ENCODE measurements around the gene ACO1. TPM values are rescaled to one million over a fixed set of nuclear protein-coding genes. Genes with fewer than 3 reads are reported as not detected.
"Not testable (repeated sequence)": the region's sequence is repeated elsewhere in the genome, so short reads cannot be mapped to it uniquely, and the experiment has no call there.

ACO1 gene
- total RNA-seq (2014; rRNA removed; shearing (Covaris generic)): 43.8 and 47.2 TPM in 2 replicates
- polyA plus RNA-seq (2015; cell fraction: cytosol; rRNA removed): 28.8 and 38.3 TPM in 2 replicates
- polyA plus RNA-seq (2015; cell fraction: nucleus; rRNA removed): 8.0 and 9.7 TPM in 2 replicates

GRCh38 chr9:32384364-32385151 is at the start of gene ACO1:
Gene ACO1 (plus strand): TSS chr9:32384643. CDS start chr9:32405507, 20,864 bp downstream.
- in situ Hi-C loops (cut with HindIII; ENCODE audit: low pct_unique_long_range_greater_than_20kb, low sequenced_read_pairs): no loop called here

GRCh38 chr9:32334916-32335895 is 49.2 kb upstream of the ACO1 start:
- DNase-seq (ENCODE audit: low read depth, low spot score): no peak
- in situ Hi-C loops (cut with HindIII; ENCODE audit: low pct_unique_long_range_greater_than_20kb, low sequenced_read_pairs): no loop called here

More at GRCh38 chr9:32384364-32385151, at the start of gene ACO1:
- DNase-seq (ENCODE audit: low read depth, low spot score): peak; percentile 68

- no peak for DNase-seq (ENCODE audit: low read depth, low spot score)
- in situ Hi-C loops (cut with HindIII; ENCODE audit: low pct_unique_long_range_greater_than_20kb, low sequenced_read_pairs): no loop called here
Measured at GRCh38 chr9:32339424-32339823, 45.0 kb upstream of the ACO1 start.

GRCh38 chr9:32340361-32340760 is 44.1 kb upstream of the ACO1 start:
- no peak for DNase-seq (ENCODE audit: low read depth, low spot score)
- in situ Hi-C loops (cut with HindIII; ENCODE audit: low pct_unique_long_range_greater_than_20kb, low sequenced_read_pairs): no loop called here

GRCh38 chr9:32344551-32345182 is 39.8 kb upstream of the ACO1 start:
- DNase-seq (ENCODE audit: low read depth, low spot score): no peak
- in situ Hi-C loops (cut with HindIII; ENCODE audit: low pct_unique_long_range_greater_than_20kb, low sequenced_read_pairs): no loop called here

DNA sequence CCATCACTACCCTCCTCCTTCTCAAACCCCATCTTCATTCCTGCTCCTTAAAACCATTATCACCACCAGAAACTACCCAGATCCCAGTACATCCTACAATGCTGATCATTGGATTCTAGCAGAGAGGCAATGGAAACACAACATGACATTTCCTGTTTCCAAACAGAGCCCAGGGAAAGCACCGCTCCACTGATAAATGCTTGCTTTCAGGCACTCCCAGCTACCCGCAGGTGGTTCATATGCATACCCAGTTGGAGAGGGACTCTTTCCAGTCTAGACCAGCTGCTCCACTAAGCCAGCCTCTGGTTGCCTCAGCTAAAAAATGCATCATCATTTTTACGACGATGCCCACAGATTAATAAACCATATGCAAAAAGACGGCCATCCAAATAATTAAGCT is 39.2 kb upstream of the ACO1 start:
- no peak for DNase-seq (ENCODE audit: low read depth, low spot score)
- in situ Hi-C loops (cut with HindIII; ENCODE audit: low pct_unique_long_range_greater_than_20kb, low sequenced_read_pairs): no loop called here

DNA sequence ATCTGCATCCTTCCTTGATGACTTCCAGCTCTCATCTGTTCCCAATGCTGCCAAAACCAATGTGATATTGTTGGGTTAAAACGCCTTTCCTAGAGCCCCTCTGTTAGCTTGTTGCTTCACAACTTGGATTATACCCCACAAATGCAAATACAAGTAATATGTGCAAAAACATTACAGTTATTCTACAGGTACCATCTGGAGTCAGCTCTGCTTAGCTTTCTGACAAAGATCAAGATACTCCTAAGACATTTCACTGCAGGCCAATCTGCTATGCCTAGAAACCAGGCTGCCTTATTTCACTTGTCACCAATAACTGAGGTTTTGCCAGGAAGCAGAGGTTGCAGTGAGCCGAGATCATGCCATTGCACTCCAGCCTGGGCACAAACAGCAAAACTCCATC is 36.9 kb upstream of the ACO1 start:
- in situ Hi-C loops (cut with HindIII; ENCODE audit: low pct_unique_long_range_greater_than_20kb, low sequenced_read_pairs): no loop called here

GRCh38 chr9:32348106-32348695 is 36.2 kb upstream of the ACO1 start:
- in situ Hi-C loops (cut with HindIII; ENCODE audit: low pct_unique_long_range_greater_than_20kb, low sequenced_read_pairs): no loop called here
- peak; percentile 22 for DNase-seq (ENCODE audit: low read depth, low spot score)

More for the DNA sequence above, 36.9 kb upstream of the ACO1 start:
- DNase-seq (ENCODE audit: low read depth, low spot score): no peak

- no peak for DNase-seq (ENCODE audit: low read depth, low spot score)
- in situ Hi-C loops (cut with HindIII; ENCODE audit: low pct_unique_long_range_greater_than_20kb, low sequenced_read_pairs): no loop called here
Measured at GRCh38 chr9:32349013-32349412, 35.4 kb upstream of the ACO1 start.

- peak; percentile 47 for DNase-seq (ENCODE audit: low read depth, low spot score)
- in situ Hi-C loops (cut with HindIII; ENCODE audit: low pct_unique_long_range_greater_than_20kb, low sequenced_read_pairs): no loop called here
Measured at GRCh38 chr9:32350682-32351081, 33.8 kb upstream of the ACO1 start.

DNA sequence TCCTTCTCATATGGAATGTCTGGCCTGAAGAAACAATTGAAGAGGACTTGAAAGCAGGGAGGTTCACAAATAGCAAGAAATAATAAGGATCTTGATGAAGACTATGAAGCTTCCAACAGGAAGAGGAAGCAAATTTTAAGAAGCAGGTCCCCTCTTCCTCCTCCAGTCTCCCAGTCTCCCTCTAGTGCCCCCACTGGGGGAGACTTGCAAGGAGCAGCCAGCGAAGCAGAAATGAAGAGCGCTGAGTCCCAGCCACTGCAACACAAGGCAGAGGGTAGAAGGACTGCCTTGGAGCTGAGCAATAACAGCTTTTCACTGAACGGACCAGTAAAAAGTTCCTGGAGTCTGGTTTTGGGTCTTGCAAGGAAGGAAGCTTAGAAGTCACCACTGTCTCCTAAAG is 32.6 kb upstream of the ACO1 start:
- DNase-seq (ENCODE audit: low read depth, low spot score): peak; percentile 47
- in situ Hi-C loops (cut with HindIII; ENCODE audit: low pct_unique_long_range_greater_than_20kb, low sequenced_read_pairs): no loop called here

GRCh38 chr9:32353476-32353875 is 31.0 kb upstream of the ACO1 start:
- DNase-seq (ENCODE audit: low read depth, low spot score); in situ Hi-C loops (cut with HindIII; ENCODE audit: low pct_unique_long_range_greater_than_20kb, low sequenced_read_pairs): not testable (repeated sequence)

DNA sequence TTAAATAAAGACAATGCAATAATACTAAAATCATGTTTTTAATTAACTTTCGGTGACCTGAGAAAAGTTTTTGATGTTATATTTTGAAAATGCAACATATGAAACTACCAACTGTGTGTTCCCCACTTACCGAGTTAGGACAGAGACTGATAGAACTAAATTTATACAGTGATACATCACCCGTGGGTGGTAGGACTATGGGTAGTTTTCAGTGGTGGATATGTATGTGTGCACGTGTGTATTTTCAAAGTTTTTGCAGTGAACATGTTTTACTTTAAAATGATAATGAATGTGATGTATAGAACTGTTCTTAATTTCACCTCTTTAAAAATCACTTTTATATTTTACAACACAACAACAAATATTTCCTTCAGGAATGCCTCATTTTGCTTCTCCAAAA is 25.0 kb upstream of the ACO1 start:
- DNase-seq (ENCODE audit: low read depth, low spot score): no peak
- in situ Hi-C loops (cut with HindIII; ENCODE audit: low pct_unique_long_range_greater_than_20kb, low sequenced_read_pairs): no loop called here

DNA sequence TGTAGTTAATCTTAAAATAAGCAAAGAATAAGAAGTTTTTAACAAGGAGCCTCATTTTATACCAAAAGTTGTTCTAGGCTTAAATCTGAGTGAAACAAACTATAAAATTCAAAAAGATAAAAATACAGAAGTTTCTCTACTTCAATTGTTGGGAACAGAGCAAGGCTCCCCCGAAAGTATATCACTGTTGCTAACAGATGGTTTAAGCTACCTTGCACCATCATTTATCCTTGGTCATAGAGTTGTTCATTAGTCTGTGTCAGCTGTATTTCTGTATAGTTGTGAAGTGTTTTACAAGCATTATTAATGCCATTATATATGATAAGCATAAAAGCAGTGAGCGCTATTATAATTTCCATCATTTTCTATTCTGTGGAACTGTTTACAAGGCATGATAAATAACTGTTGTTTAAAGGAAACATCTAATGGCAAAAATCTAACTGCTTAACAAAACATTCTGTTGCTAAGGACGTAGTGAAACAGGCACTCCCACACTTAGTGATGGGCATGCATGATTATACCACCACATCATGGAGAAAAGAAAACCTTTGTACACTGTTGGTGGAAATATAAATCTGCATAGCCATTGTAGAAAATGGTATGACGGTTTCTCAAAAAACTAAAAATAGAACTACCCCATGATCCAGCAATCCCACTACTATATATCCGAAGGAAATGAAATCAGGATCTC is 23.3 kb upstream of the ACO1 start:
- DNase-seq (ENCODE audit: low read depth, low spot score): no peak
- in situ Hi-C loops (cut with HindIII; ENCODE audit: low pct_unique_long_range_greater_than_20kb, low sequenced_read_pairs): no loop called here

- in situ Hi-C loops (cut with HindIII; ENCODE audit: low pct_unique_long_range_greater_than_20kb, low sequenced_read_pairs): no loop called here
- DNase-seq (ENCODE audit: low read depth, low spot score): no peak
Measured at GRCh38 chr9:32371279-32371678, 13.2 kb upstream of the ACO1 start.

- in situ Hi-C loops (cut with HindIII; ENCODE audit: low pct_unique_long_range_greater_than_20kb, low sequenced_read_pairs): no loop called here
Measured at GRCh38 chr9:32371679-32372078, 12.8 kb upstream of the ACO1 start.

DNA sequence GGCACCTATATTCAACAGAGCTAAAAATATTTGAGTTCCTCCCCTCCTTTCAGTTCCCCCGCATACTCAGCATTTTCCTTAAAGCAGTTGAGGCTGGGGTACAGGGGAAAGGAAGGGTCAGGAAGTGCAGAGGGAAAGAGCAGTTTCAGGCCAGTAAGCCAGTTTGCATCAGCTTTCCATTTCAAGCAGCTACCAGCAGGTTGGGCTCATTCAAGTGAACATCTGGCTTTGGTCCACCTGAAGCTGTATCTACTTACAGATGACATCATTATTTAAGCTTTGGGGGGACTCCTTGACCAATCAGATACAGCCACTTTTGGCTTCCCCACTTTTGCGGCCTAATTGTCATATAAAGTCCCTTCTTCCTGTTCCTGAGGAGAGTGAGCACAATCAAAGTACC is 8.2 kb upstream of the ACO1 start:
- in situ Hi-C loops (cut with HindIII; ENCODE audit: low pct_unique_long_range_greater_than_20kb, low sequenced_read_pairs): no loop called here
- no peak for DNase-seq (ENCODE audit: low read depth, low spot score)

More at GRCh38 chr9:32371679-32372078, 12.8 kb upstream of the ACO1 start:
- DNase-seq (ENCODE audit: low read depth, low spot score): no peak

Measured in SK-MEL-5 (cell line).